Measurements from ENCODE around the gene TMSB15A.
A peak's percentile ranks its signal among the peaks of the same experiment; 100 is the strongest.
"Not testable (repeated sequence)": the region's sequence is repeated elsewhere in the genome, so short reads cannot be mapped to it uniquely, and the experiment has no call there.

The TMSB15A gene

DNA sequence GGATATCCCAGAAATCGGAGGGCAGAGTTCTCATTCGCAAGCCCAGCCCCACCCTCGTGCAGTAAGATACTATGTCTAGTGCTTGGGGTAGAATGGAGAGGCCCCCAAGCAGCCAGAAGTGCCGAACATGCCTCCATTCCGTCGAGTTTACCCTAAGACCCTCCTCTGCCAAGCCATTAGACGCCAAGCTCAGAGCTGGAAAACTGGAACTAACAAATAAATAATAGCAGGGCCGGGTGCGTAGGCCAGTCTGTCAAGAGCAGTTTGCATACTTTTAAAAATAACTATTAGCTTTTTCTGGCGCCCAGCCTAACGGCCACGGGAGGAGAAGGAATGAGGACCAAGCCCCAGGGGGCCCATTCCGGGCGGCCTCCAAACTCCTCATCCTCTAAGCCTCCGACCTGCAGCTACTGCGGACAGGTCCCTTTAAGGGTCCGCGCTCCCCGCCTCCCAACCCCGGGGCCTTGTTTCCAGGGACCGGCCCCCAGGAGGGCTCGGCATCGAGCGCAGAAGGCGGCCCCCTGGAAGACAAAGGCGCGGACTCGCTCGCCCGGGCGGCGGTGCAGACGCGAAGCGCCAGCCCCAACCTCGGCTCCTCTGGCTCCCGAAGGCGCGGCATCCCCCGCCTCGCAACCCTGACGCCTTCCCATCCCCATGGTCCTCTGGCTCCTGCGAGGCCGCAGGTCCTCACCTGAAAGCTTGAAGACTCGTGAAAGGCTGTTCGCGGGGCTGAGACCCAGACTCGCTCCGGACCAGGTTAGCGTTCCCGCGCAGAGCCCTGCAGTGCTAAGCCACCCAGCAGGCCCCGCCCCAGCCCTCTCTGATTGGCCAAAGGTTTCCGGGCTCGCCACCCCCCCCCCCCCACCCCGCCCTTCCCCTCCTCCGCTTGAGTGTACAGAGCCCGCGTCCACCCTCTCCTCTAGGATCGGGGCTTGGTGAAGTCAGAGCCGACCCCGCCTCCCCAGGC, at the start of gene TMSB15A:
Gene TMSB15A, minus strand, starts transcription at position 765 of the 967 bp plus-strand sequence.
- DNase-seq, result peak; percentile 72

DNA sequence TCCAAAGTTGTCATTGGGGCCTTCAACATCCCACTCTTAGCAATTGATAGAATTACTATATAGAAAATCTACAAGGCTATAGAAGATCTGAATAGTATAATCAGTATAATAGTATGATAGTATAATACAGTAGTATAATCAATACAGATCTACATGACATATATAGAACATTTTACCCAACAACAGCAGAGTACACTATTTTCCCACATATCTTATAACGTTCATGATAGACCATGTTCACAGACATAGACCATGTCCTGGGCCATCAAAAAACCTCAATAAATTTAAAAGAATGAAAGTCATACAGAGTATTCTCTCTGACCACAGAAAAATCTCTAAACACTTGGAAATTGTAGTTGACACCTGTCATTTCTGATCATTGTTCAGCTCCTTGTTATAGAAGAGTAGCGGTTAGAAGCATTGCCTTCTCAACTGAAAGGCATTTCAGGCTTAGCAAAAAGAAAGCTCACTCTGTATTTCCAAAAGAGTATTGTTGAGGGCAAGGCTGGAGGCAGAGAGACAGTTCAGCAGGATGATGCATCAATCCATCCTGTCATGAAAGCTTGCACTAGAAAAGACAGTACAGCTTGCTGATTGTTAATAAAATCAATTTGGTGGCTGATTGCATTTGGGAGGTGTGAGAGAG, 44.0 kb upstream of the TMSB15A start:
- DNase-seq, result no peak

DNA sequence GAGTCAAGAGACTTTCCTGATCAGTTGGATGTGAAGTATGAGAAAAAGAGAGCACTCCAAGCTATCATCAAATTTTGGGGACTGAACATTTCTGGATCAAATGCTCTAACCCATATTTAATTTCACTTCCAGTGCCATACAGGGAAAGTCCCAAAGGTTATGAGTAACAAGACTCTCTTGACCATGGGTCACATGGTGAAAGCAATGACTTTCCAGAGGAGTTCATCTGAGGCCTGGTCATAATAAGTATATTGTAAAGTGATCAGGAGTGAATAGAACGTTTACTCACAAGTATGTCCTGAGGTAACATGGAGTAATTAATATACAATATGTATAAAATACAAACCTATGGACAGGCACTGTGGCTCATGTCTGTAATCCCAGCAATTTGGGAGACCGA, 42.1 kb upstream of the TMSB15A start:
- DNase-seq, result no peak

DNA sequence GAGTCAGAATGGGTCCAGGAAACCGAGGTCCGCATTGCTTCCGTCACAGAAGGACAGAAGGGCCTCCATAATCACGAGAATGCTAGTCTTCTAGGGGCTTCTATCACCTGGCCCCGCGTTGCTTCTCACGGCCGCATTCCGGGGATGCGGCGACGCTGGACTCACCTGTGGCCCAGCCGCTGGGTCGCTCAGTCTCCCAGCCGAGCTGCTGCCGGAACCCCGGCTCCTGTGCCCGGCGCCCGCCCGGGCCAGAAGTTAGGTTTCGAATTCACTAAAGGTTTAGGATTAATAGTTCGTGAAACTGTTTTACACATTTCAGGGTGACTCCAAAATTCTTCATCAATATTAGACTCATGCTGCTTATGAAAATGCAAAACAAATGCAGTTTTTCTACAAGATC, 31.7 kb upstream of the TMSB15A start:
- DNase-seq, result no peak

DNA sequence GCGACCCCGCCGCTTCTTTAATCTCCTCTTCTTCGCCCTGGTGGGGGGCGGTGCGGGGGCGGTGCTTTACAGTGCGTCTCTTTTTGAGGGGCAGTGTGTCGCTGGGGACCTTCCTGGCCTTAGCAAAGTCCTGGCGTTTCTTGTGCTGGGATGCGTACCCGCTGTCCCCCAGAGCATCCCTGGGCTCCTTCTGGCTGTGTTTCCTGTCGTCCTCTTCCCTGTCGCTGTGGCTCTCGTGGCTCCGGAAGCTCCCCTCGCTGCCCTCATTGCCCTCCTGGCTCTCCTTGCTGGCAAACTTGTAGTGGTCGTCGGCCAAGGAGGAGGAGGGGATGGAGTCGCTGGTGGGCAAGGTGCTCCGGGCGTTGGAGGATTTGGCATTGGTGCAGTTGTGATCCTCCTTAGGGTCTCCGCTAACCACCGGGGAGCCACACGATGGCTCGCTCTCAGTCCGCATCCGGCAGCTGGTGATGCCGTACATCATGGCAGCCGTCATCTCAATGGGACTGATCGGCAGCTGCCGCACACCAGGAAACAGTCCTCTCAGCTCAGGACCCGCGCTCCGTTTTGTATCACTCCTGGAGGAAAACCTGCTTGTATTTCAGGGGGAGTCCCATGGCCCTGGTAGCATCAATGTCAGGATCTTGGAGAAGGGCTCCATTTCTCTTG, 30.4 kb upstream of the TMSB15A start:
- peak; percentile 33 for DNase-seq

DNA sequence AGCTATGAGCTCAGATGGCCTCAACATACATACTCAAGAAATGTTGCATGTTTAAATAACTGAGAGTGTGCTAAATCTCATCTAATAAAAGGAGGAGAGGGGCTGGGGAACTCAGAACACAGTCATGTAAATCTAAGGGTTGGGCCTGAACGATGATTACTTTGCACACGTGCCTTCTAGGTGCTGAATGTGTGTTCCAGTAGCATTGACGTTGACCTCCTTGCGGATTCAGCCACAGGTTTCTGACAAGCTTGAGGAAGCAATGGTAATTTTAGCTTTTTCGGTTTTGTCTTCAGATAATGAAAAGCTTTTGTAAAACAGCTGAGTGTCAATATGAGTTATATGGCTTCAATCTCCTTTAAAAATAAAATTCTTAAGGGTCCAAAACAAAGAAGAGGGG, 29.6 kb upstream of the TMSB15A start:
- DNase-seq, result not testable (repeated sequence)

DNA sequence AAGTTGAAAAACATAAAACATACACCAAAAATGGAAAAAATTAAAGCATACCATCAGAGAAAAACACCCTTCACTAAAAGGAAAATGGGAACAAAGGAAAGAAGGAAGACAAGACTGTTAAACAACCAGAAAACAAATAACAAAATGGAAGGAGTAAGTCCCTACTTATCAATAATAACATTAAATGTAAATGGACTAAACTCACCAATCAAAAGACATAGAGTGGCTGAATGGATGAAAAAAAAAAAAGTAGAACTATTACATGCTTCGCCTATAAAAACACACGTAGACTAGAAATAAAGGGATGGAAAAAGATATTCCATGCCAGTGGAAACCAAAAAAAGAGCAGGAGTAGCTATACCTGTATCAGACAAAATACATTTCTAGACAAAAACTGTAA, 19.4 kb upstream of the TMSB15A start:
- DNase-seq, result no peak

DNA sequence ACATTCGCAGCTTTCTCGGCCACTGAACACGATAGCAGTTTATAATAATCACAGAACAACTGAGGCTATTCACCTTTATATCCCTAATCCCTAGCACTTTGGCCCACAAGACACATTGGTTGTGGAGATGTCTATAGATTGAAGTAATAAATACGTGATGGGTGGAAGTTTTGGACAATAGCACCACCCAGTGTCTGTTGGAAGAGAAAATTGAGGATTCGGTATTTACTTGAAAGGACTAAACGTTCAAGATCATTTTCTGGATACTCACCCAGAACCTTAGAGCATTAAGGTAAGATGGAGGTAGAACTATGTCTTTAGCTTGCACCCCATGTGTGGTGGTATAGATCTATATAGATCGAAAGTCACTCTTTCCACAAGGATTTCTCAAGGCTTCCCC, 787 bp upstream of the TMSB15A start:
- peak; percentile 43 for DNase-seq

DNA sequence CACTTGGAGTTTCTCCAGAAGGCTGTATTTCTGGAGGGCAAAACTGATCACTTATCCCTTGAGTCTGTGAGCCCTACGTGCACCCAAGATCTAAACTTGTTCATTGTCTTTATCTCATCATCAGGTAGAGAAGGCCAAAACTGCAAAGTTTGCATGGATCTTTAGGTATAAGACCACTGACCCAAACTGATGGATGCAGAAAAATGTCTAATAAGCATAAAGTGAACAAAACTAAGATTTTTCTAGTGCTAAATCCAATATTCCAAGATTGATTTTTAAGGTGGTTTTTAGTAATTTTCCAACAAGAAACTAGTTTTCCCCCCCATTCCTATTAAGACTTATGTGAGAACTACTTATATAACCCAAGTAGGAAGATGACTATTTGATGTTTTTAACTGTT, 2.0 kb downstream of the TMSB15A start:
- DNase-seq, result no peak

DNA sequence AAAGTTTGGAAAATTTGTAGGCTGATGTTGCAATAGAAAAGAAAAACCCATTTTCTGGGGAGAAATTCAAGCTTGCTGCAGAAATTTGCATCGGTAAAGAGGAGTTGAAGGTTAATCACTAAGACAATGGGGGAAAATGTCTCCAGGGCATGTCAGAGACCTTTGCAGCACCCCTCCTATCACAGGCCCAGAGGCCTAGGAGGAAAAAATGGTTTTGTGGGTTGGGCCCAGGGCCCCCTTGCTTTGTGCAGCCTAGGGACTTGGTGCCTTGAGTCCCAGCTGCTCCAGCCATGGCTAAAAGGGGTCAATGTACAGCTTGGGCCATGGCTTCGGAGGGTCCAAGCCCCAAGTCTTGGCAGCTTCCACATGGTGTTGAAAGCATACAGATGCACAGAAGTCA, 17.8 kb downstream of the TMSB15A start:
- DNase-seq, result no peak

DNA sequence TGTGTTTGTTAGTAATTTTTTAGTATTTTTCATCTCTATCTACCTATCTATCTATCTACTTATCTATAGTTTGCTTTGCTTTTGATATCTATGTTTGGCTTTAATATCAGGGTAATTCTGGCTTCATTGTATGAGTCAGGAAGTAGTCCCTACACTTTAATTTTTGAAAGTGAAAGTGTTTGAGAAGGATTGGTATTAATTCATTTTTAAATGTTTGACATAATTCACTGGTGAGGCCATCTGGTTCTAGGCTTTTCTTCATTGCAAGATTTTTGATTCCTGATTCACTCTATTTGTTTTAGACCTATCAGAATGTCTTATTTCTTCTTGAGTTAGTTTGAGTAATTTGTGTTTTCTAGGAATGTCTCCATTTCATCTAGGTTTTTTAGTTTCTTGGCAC, 24.8 kb downstream of the TMSB15A start:
- no peak for DNase-seq

DNA sequence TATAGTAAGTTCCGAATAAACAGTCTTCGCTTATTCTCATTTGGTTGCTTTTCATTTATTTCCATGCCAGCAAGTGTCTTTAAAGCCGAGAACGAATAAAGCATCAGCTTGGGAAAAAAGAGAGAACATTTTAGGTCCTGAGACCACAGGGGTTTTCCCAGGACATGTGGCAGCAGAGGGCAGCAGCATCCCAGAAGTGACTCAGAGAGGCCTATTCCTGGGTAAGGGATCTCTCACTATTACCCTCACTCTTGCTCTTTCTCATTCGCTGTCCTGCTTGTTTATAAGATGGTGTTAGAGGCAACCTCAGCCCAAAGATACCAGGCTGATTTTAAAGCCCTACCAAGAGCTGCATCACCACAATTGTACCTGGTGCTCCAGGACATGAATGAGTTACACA, 37.8 kb downstream of the TMSB15A start:
- DNase-seq, result not testable (repeated sequence)

DNA sequence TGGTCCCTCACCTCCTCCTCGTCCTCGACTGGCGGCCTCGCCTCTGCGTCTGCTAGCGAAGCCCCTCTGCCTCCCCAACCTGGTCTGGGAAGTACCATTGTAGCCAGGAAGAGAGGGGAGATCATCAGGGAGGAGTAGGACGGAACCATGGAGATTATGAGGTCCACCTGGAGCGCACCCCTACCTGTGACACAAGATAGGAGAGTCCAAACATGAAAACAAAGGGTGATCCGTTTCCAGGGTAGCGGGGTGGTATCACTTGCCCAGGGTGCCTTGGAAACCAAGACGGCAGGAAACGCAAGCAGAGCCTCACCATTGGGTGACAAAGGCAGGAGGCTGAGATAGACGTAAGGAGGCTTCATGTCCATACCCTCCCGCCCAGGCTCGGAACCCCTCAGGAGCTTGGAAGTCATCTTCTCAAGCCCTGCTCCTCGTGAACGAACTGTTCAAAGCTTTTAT, 44.7 kb downstream of the TMSB15A start, which contains the start of gene TCP11X2:
Gene TCP11X2, minus strand, starts transcription at position 51 of the 459 bp plus-strand sequence.
- DNase-seq, result not testable (repeated sequence)

DNA sequence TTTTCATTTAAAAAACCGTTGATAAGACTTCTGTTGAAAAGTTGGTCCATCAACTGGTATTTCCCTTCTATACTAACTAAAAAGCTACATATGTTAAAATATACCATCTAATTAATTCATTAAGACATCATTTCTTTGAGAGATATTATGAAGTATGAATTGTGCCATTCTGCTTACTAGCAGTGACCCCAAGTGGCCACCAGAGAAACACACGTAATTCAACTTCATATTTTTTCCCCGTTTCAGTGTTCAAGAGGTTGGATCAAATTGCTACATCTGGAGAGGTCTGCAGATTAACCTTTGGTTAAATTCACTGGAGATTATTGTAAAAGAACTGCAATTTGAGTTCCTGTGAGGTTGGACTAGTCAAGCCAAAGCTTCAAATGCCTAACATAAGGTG, 46.3 kb downstream of the TMSB15A start:
- not testable (repeated sequence) for DNase-seq
